OCI-M2 (cell line): ENCODE data around the gene INSYN1.

Source experiments
- DNase-seq: peaks from one replicate; lab custom pipeline; 2025; ENCODE audit not compliant: unreplicated experiment; lab: John Stamatoyannopoulos, UW

The INSYN1 gene

DNA sequence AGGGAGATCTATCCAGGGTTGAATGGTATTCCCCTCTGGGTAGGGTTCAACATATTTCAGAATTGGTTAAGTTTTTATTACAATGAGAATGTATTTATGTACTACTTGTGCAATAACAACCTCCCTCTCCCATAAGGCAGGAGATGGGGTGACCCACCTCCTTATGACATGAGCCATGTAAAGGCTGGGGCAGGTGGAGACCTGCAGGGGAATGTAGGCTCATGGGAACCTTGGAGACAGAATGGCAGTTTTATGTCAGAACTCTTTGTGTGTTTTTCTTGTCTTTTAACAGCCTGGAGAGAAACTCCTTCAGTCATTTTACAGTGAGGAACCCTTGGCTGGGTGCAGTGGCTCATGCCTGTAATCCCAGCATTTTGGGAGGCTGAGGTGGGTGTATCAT lies 24.6 kb upstream of the INSYN1 start:
- DNase-seq, result no peak

DNA sequence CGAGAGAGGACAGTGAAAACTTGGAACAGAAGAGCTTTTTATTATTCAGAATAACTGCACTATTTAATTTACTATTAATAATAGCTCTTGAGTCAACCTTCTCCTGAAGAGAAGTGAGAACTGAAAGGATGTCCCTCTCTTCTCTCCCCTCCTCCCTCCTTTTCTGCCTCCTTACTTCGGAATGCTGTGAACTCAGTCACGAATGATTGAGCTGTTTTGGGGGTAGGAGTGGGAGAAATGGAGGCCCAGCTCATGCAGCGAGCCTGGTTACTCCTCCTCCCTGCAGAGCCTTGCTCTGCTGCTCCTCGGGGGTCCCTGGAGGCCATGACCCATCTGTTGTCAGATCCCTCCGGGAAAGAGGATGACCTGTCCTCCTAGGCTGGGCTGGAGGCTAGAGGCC lies 20.3 kb upstream of the INSYN1 start:
- DNase-seq, result no peak

DNA sequence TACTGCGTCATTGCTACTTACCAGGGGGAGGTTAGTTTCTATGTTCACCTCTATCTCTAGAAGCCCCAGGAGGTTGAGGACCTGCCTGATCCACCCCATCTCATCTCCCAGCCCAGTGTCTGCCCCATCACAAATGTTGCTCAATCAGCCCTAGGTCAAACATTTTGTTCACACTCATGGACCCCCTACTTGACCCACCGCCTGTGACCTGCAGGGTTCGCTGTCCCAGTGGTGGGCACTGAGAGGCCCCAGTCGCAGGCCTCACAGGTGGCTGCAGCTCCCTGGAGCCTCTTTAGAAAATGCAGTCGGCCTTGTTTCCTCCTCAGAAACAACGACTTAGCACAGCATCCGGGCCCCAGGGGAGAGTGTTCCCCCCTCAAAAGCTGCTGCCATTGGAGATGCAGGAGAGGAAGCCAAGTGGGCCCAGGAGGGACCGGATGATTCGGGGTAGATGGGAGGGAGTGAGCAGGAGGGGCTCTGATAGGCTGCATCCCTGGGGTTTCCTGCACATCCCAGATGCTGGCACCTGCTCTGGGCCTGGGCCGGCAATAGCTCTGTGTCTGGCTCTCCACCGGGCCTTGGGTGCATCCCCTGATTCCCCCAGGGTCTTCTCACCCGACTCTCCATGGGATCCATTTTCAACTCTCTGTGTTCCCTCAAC lies 18.4 kb upstream of the INSYN1 start:
- DNase-seq, result no peak

DNA sequence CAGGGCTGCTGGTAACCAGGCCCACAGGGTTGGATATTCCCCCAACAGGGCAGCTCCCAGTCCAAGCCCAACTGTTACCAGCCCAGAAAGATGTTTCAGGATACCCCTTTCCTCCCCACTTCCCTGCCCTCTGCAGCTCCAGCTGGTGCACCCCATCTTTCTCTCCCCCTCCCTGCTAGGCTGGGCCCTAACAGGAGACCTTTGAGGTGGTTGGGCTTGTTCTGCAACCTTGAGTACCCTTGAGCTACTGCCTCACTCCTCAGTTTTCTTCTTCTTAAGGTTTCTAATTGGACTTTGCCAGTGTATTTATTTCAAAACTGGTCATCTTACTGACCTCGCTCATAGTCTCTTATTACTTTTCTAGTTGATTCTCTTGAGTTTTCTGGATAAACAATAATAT lies 16.9 kb upstream of the INSYN1 start:
- no peak for DNase-seq

DNA sequence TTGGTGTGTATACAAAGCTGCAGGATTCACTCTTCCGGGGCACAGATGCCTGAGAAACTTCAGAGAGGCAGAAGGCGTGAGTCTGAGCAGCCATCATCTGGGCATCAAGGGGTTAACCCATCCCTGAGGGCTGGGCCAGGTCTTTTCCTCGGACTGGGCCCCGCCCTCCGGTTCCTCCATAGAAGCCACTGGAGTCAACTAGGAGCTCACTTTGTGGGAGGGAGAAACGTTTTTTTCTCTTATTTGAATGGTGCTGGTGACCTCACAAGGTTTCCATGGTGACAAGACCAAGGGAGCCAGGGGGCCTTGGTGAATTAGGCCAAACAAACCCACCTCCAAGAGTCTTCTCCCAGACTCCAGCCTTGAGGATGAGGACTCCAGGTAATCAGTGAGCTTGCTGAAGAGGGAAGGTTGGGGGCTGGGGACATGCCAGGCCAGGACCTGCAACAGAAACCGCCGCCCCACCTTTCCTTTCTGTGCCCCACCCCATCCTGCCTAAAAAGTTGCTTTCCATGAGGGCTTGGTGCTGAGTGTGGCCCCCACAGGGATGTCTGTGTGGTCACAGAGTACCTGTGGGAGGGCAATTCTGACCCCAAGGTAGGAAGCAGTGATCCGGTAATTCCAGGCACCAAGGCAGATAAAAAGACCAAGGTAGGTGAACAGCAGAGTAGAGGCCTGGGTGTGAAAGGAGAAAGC lies 14.8 kb upstream of the INSYN1 start:
- DNase-seq, result no peak

DNA sequence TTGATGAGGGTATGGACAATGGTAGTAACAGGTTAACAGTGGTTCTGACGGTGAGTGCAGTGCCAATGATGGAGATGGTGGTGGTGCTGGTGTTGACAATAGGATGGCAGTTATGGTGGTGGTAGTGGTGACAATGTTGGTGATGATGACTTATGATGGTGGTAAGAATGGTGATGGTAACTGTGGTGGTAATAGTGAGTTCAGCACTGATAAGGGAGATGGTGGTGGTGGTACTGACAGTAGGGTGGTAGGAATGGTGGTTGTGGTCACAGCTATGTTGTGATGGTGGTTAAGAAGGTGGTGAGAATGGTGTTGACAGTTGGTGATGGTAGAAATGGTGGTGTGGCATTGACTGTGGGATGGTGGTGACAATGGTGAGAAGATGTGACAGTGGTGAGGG lies 13.4 kb upstream of the INSYN1 start:
- DNase-seq, result no peak

DNA sequence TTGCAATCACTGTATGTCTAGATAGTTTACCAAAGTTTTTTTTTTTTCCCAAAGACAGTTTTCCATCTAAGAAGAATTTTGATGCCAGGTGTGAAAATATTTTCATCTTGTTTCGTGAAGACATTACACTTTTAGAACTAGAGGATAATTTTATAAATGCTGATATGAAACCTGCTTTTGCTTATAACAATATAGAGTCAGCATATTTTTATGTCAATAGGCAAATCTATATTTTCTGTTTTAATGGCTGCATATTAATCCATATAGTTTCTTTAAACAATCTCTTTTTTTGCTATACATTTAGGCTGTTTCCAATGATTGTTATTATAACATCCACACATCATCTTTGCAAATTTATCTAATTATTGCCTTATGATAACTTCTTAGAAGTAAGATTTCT lies 12.6 kb upstream of the INSYN1 start:
- DNase-seq, result no peak

DNA sequence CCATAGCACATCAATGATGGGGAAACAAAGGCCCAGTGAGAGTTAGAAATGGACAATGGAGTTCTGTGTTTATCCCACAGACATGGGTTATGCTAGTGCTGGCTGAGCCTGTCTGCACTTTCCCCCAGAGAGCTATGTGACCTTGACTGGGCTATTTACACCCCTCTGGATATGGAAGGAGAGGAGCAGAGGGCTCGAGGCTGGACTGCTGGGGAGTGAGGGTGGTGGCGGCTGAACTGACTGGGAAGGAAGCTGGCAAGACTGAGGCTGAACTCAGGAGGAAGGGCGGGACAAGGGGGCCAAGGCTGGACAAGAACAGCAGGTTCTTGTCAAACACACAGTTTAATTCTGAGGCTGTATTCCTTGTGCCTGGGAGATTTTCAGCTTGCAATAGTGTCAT lies 10.8 kb upstream of the INSYN1 start:
- no peak for DNase-seq

DNA sequence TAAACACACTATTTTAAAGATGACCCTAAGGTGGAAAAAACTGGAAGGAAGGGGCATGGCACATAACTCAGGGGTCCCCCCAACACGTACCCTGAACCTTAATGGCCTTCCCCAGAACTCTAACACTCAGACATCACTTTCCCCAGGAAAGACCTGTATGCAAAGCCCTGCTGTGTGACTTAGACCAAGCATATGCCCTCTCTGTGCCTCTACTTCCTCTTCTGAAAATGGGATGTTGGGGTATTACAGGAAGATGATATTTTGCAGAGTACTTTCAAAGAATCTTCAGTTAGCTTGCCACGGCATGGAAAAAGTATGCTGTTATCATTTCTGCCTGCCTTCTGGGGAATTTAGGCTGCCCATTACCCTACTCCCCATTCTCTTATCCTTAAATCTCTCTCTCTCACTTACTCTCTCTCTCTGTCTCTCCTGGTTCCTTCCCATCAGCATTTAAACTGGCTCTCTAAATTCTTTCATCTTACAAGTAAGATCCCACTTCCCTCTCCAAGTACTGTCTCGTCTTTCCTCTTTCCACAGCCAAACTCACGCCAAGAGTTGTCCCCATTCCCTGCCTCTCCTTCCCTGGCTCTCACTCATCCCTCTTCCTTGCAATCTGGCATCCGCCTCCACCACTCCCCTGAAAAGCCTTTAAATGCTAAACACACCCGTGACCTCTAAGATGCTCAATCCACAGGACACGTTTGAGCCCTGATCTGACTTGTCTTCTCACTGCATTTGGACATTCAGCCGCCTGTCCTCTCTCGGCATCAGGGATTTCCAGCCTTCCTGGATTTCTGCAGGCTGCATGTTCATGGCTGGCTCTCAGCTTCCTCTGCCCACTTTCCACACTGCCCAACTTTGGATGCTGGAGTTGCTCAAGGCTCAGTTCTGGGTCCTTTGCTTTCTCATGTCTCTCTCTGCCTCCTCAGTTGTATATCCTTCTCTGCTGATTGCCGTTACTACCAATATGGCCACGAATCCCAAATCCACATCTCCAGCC lies 7.5 kb upstream of the INSYN1 start:
- DNase-seq, result no peak

DNA sequence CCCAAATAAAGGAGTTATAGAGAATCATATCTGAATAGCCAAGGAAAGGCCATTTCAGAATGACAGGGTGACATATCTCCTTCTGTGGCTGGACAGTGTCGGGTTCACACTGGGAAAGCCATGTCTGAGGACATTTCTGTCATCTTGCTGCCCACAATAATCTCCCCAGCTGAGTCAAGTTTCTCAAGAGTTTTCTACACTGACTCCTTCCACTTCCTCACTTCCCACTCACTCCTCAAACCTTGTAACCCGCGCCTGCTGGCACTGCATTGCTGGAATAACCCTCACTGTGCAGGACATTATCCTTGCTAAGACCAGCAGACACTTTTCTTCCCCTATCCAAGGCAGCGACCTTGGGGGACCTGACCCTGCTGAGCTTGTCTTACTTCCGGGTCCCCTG lies 5.3 kb upstream of the INSYN1 start:
- DNase-seq, result no peak

DNA sequence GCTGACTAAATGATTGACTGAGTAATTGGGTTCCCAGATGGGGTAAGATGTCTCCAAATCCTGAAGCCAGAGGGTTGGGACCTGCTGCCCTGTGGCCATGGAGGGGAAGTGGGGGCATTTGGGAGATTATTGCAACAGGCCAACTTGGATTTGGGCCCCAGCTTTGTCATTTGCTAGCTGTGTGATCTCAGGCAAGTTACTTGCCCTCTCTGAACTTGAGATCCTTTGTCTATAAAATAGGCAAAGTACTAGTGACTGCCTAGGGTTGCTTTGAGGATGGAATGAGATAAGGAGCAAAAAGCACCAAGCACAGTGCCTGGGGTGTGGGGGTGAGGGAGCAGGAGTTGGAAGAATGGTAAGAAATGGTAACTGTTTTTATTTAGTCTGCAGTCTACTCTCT lies 4.4 kb upstream of the INSYN1 start:
- DNase-seq, result no peak

DNA sequence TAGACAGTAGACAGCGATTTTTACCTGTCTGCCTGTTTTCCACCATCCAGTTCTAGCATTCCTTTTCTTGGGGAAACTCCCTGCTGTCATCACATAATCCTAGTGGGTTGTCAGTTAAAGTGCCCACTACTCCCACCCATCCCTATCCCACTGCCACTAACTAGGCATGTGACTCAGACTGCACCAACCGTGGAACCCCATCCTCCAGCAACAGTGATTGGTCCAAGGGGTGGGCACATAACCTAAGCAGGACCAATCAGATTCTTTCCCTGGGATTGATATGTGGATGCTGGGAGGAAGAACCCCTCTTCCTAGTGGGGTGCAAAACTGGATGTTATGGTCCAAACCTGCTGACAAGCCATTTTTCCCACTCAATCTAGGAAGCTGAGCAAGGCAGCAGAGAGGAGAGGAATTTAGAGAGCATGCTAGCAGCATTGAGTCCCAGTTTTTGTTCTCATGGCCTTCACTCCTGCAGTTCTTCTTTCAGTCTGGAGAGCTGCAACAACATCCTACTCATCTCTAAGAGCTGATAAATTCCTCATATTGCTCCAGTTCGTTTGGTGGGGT lies 3.9 kb upstream of the INSYN1 start:
- DNase-seq, result no peak

DNA sequence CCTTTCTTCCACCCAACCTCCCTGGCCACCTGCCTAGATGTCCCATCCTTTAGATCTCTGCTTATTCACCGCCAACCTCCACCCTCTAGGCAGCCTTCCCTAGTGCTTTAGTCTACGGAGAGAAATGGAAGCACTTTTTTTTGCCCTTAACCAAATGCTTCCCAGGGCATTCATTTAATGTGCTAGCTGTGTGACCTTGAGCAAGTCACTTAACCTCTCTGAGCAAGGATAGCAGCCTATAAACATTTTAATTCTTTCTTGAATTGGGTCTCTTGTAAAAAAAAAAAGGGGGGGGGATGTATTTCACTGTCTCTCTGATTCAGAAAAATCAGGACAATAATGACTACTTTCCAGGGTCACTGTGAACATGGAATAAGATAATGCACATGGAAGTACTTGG lies 3.2 kb upstream of the INSYN1 start:
- DNase-seq, result no peak

DNA sequence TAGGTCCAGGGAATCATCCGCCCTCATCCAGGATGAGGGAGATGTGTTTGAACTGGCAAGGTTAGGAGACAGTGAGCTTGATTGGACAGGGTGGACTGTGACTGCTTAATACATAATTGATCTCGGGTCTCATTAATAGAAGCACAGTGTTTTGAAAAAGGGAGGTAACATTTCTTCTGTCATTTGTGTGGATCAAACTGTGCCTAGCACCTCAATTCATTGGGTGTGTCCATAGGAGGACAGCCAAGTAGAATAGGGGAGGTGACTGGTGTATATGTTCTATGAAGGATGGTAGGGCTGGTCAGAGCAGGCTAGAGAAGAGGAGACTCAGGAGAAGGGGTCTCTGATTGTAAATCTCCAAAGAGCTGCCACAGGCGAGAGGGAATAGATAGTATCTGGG lies 2.8 kb upstream of the INSYN1 start:
- DNase-seq, result no peak

DNA sequence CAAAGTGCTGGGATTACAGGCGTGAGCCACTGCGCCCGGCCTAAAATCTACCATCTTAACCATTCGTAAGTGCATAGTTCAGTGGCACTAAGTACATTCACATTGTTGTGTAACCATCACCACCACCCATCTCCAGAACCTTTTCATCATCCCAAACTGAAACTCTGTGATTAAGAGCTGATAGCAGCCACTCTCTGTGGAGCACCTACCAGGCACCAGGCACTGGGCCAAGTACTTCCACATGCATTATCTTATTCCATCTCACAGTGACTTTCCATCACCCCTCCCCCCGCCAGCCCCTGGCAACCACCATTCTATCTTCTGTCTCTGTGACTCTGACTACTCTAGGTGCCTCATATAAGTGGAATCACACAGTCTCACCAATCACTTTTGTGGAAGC lies 2.3 kb upstream of the INSYN1 start:
- no peak for DNase-seq

DNA sequence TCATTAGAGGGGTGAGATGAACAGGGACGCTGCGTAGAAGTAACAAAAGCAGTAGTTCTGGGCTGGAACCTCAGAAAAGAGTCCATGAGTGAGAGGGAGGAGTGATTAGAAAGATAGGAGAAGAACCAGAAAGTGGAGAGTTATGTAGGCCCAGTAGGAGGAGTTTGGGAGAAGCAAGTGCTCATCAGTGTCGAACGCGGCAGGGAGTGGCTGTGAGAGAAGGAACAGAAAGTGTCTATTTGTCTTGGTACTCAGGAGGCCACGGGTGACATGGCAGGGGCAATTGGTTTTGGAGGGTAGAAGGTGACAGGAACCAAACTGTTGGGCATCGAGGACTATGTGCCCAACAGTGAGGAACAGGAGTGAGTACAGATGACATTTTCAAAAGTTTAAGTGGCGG lies 1.3 kb upstream of the INSYN1 start:
- no peak for DNase-seq

DNA sequence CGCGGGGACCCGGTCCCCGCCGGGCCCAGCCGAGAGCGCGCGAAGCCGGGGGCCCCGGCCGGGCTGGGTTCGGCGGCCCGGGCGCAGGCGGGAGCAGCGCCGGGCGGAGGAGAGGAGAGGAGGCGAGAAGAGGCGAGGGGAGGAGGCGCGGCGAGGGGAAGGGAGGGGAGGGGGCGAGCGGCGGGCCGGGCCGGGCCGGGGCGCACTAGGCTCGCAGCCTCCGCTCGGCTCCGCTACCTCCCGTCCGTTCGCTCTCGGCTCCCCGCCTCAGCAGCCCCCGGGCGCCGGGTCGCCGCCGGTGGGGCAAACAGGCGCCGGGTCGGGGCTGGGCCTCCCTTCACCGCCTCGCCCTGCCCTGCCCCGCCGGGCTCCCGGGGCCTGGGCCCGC lies 351 bp downstream of the INSYN1 start:
- no peak for DNase-seq

DNA sequence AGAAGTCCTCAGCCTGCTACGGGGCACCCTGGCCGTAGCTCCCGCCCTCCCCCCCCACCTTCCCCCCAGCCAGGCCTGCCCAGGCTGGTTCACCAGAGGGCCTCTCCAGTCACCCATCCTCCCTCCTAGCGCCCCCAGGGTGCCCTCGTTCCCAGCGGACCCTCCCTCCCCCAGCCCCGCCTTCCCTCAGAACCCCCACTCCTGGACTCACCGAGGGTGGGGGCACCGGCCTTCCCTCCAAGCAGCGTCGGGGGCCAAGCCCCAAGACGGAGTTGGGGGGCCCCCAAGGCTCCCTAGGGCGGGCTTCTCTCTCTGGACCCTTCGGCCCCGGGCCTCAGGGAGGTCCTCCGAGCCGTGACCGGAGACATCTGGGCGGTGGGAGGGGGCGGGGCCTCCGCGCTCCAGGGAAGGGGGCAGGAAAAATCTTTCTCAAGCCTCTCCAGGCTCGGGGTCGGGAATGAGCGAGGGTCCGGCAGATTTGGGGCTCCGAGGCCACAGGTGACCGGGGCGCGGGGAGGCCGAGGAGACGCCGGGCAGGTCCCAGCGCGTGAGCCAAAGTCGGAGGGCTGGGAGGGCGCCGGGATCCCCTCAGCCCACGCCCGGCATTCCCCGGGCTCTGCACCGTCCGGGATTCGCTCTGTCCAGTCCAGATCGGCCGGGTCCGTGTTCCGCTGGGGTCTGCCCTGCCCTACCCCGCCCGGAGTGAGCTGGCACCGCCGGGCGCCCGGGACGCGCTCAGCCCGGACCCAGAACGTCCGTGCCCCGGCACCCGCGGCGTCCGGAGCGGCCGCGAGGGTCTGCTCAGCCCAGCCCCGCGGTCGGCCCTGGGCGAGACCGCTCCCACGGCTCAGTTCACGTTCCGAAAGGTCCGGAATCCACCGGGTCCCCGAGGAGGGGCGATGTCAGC lies 999 bp downstream of the INSYN1 start:
- DNase-seq, result no peak

DNA sequence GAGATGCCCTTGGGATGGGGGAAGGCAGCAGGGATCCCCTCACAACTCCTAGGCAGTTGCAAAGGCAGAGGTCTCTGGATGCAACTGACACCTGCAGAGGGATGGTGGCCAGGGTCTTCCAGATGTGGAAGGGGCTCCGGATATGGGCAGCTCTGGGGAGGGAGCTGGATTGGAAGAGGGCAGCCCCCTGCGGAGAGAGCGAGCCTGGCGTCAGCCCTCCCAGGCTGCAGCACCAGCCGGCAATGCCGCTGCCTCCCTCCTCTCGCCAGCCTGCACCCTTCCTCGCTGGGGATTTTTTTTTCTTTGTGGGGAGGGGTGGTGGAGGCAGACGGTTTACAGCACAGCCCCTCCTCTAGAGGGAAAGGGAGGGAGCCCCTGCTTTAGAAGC lies 1.6 kb downstream of the INSYN1 start:
- no peak for DNase-seq

DNA sequence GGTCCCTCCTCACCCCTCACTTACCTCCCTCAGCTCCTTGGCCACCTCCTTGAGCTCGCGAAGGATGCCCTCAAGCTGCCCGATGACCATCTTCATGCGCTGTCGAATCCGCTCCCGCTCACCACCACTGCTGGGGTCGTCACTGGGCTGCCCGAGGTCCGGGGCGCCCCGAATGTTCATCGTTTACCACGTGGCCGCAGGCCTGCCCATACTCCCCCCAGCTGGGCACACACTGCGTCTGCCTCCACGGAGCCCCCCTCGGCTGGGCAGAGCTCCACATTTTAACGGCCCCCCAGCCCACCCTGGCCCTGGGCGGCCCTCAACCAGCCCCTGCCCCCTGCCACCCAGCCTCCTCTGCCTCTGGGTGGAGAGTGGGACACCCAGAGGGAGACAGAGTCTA lies 2.2 kb downstream of the INSYN1 start:
- no peak for DNase-seq

DNA sequence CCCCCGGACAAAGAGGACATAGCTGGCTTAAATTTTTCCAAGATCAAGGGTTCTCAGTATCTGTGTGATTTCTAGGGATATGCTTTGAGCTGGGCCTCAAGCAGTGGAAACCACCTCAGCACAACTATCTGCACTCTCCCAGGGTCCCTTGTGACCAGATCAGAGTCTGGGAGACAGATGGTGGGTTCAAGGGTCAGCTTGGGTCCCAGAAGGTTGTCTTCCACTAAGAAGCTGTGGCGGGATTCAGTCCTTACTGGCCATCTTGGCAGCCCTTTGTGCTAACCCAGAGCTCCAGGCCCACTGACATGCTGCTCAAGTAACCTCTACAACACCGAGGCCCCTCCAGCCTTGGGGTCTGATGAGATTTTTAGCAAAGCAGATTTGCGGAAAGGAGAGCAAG lies 2.7 kb downstream of the INSYN1 start:
- no peak for DNase-seq
